SU-DHL-6 (cell line): ENCODE measurements around the gene INPP4B.

ENCODE experiments used
- CTCF ChIP-seq: fragments of 200-600 bp; sonication (generic); IDR thresholded peaks from one replicate; pipeline ENCODE4 v1.5.1; 2017; ENCODE audit warnings: antibody characterized with exemption, mild to moderate bottlenecking, low read length, moderate library complexity; ENCODE audit not compliant: insufficient read depth, poor library complexity, severe bottlenecking
- EZH2phosphoT487 ChIP-seq: fragments of 200-600 bp; sonication (generic), shearing (Covaris generic); conservative IDR thresholded peaks from 2 replicates; pipeline ENCODE4 v1.6.1; 2018; ENCODE audit warnings: mild to moderate bottlenecking, antibody characterized with exemption, low read length, moderate library complexity, mixed read lengths

GRCh38 chr4:142396279-142396678 is 449.8 kb downstream of the INPP4B start:
- TF ChIP-seq CTCF (no peak), EZH2phosphoT487 (no peak)
